IMR-90 (cell line): ENCODE data around the gene HERC4.

Experiments used
- BHLHE40 ChIP-seq: fragments of 150-350 bp; IDR thresholded peaks from 2 replicates; pipeline ENCODE4 v1.6.1; 2016; ENCODE audit warnings: mild to moderate bottlenecking, low read depth, low read length
- CEBPB ChIP-seq: IDR thresholded peaks from 2 replicates; pipeline ENCODE4 v1.6.1; 2012; ENCODE audit warnings: low read depth, low read length, improper control_type of control experiment
- CHD1 ChIP-seq: IDR thresholded peaks from 2 replicates; pipeline ENCODE4 v1.6.1; 2012; ENCODE audit warnings: low read depth, low read length, improper control_type of control experiment
- CTCF ChIP-seq: conservative IDR thresholded peaks from 2 replicates; pipeline ENCODE4 v1.5.1; 2012; ENCODE audit warnings: mild to moderate bottlenecking, low read depth, low read length, improper control_type of control experiment
- MAZ ChIP-seq: IDR thresholded peaks from 2 replicates; pipeline ENCODE4 v1.6.1; 2012; ENCODE audit warnings: low read depth, mild to moderate bottlenecking, low read length, improper control_type of control experiment, moderate library complexity, borderline replicate concordance
- POLR2A ChIP-seq: IDR thresholded peaks from 2 replicates; pipeline ENCODE4 v1.6.1; 2012; ENCODE audit warnings: mild to moderate bottlenecking, low read depth, low read length
- RAD21 ChIP-seq: IDR thresholded peaks from 2 replicates; pipeline ENCODE4 v1.6.1; 2012; ENCODE audit warnings: low read length, improper control_type of control experiment
- RFX5 ChIP-seq: IDR thresholded peaks from 2 replicates; pipeline ENCODE4 v1.8.0; 2012; ENCODE audit warnings: low read depth, mild to moderate bottlenecking, low read length, moderate library complexity
- SMC3 ChIP-seq: fragments of 150-350 bp; IDR thresholded peaks from 2 replicates; pipeline ENCODE4 v1.6.1; 2016; ENCODE audit warnings: low read depth, mild to moderate bottlenecking, antibody characterized with exemption, low read length, moderate library complexity

- no peak for TF ChIP-seq CTCF
- no peak for TF ChIP-seq POLR2A
- no peak for TF ChIP-seq RFX5
- TF ChIP-seq SMC3 = no peak
- no peak for TF ChIP-seq CEBPB
- TF ChIP-seq BHLHE40 = no peak
- no peak for TF ChIP-seq RAD21
- no peak for TF ChIP-seq MAZ
- no peak for TF ChIP-seq CHD1
Measured at GRCh38 chr10:68109331-68109730, 34.2 kb upstream of the HERC4 start, which contains the start of gene MYPN.
